Right renal pelvis (tissue), 4 donors: Measurements from ENCODE around the gene UBQLN4. TPM values are rescaled to one million over a fixed set of nuclear protein-coding genes. Genes with fewer than 3 reads are reported as not detected.

Source experiments
- DNase-seq, 4 donors: peaks; one replicate each; pipeline ENCODE4 v3.0.0-alpha.2; 2013; ENCODE audit warnings: low read depth in 4 of 4, low spot score in 3 of 4, missing footprints in 1 of 4
- polyA plus RNA-seq, 4 donors: library from polyadenylated mRNA; unstranded; fragments of 120-200 nt; gene quantifications; one replicate each; pipeline ENCODE4 v1.2.1, GENCODE V29; 2013; ENCODE audit not compliant: insufficient read length in 4 of 4

Gene UBQLN4
- polyA plus RNA-seq, 4 donors, result 48.6 to 56.0 (median 52.2) TPM

- DNase-seq, result peak; percentile 83 to 85 (median 84)
Measured at GRCh38 chr1:156020293-156021092, 33.1 kb downstream of the UBQLN4 start, which contains the start of gene SSR2. Gene SSR2 (minus strand): TSS chr1:156020951. CDS start chr1:156020167, 784 bp downstream.

GRCh38 chr1:156019946-156020292, 33.7 kb downstream of the UBQLN4 start:
- DNase-seq, result no peak

GRCh38 chr1:156014829-156015228, 38.8 kb downstream of the UBQLN4 start:
- no peak for DNase-seq

GRCh38 chr1:156012051-156012817, 41.4 kb downstream of the UBQLN4 start:
- DNase-seq, result no peak

- DNase-seq, result no peak
Measured at GRCh38 chr1:156009404-156009803, 44.2 kb downstream of the UBQLN4 start.

GRCh38 chr1:156006666-156007376, 46.8 kb downstream of the UBQLN4 start:
- DNase-seq, result no peak

GRCh38 chr1:156004843-156005584, 48.6 kb downstream of the UBQLN4 start:
- DNase-seq, result no peak

- DNase-seq, result no peak
Measured at GRCh38 chr1:156003923-156004188, 49.7 kb downstream of the UBQLN4 start.

GRCh38 chr1:156002188-156002911, 51.2 kb downstream of the UBQLN4 start:
- no peak for DNase-seq

GRCh38 chr1:156001662-156002171, 51.9 kb downstream of the UBQLN4 start:
- DNase-seq, result no peak

GRCh38 chr1:156001021-156001661, 52.5 kb downstream of the UBQLN4 start:
- DNase-seq, result no peak

GRCh38 chr1:155999964-156000363, 53.6 kb downstream of the UBQLN4 start:
- no peak for DNase-seq

- no peak for DNase-seq
Measured at GRCh38 chr1:155996166-155996565, 57.4 kb downstream of the UBQLN4 start.

- DNase-seq, result no peak
Measured at GRCh38 chr1:155993595-155993994, 60.0 kb downstream of the UBQLN4 start.

- DNase-seq, result no peak
Measured at GRCh38 chr1:155990005-155990739, 63.4 kb downstream of the UBQLN4 start.

GRCh38 chr1:155989242-155990004, 64.2 kb downstream of the UBQLN4 start:
- DNase-seq, result no peak
